K562 (cell line): Measurements from ENCODE around the gene ARV1. TPM values are rescaled to one million over a fixed set of nuclear protein-coding genes. Genes with fewer than 3 reads are reported as not detected.

Experiments
- BRF2 ChIP-seq: IDR thresholded peaks from 3 replicates; pipeline ENCODE4 v1.6.1; 2011; ENCODE audit warnings: borderline replicate concordance, mild to moderate bottlenecking; ENCODE audit not compliant: insufficient read length, insufficient read depth
- CBFA2T3 ChIP-seq: fragments of 450-650 bp; IDR thresholded peaks from 2 replicates; pipeline ENCODE4 v1.6.1; 2017
- ESRRA ChIP-seq: fragments of 450-650 bp; IDR thresholded peaks from 2 replicates; pipeline ENCODE4 v1.6.1; 2014; ENCODE audit warnings: low read depth, mild to moderate bottlenecking, moderate library complexity, borderline replicate concordance
- ESRRB ChIP-seq: fragments of 250-450 bp; sonication (Bioruptor Pico); IDR thresholded peaks from 2 replicates; pipeline ENCODE4 v1.5.0; 2020; ENCODE audit warnings: mild to moderate bottlenecking, moderate library complexity, borderline replicate concordance
- EZH2 ChIP-seq: IDR thresholded peaks from 2 replicates; pipeline ENCODE4 v1.6.1; 2012; ENCODE audit warnings: low read depth, mild to moderate bottlenecking, inconsistent platforms, low read length, borderline replicate concordance
- FUS ChIP-seq: fragments of 200-400 bp; formaldehyde crosslinking; optimal IDR thresholded peaks from 2 replicates; pipeline ENCODE3; 2017; ENCODE audit warnings: low read depth, low read length
- HDGF ChIP-seq: fragments of 450-650 bp; IDR thresholded peaks from 2 replicates; pipeline ENCODE4 v1.6.1; 2016
- KHSRP ChIP-seq: fragments of 450-650 bp; IDR thresholded peaks from 2 replicates; pipeline ENCODE4 v1.6.1; 2017
- MLLT1 ChIP-seq, 2 experiments: fragments of 450-650 bp; IDR thresholded peaks; 2 replicates each; pipeline ENCODE4 v1.6.1; 2016
- NEUROD1 ChIP-seq: fragments of 150-350 bp; IDR thresholded peaks from 2 replicates; pipeline ENCODE4 v1.6.1; 2014; ENCODE audit warnings: borderline replicate concordance, low read length, low read depth; ENCODE audit not compliant: partially characterized antibody
- NR3C1 ChIP-seq: sonication (generic); formaldehyde crosslinking; IDR thresholded peaks from 2 replicates; pipeline ENCODE4 v1.8.1; 2022; ENCODE audit warnings: missing genetic modification reagents
- PBX2 ChIP-seq, 2 experiments: IDR thresholded peaks in 1 of 2; conservative IDR thresholded peaks in 1 of 2; 2 replicates each; pipeline ENCODE4 v1.6.1; 2016; ENCODE audit warnings: low read depth in 2 of 2, mild to moderate bottlenecking in 1 of 2, missing compliant biosample characterization in 1 of 2, missing genetic modification characterization in 1 of 2, moderate library complexity in 1 of 2
- SLC30A9 ChIP-seq: fragments of 250-450 bp; sonication (Bioruptor Pico); IDR thresholded peaks from 2 replicates; pipeline ENCODE4 v1.8.0; 2022; ENCODE audit warnings: mild to moderate bottlenecking, moderate library complexity
- SMAD4 ChIP-seq: fragments of 250-450 bp; sonication (Bioruptor Pico); conservative IDR thresholded peaks from 2 replicates; pipeline ENCODE4 v1.8.0; 2021; ENCODE audit warnings: inconsistent platforms, mild to moderate bottlenecking, moderate library complexity
- SMARCB1 ChIP-seq: IDR thresholded peaks from 2 replicates; pipeline ENCODE4 v1.6.1; 2011; ENCODE audit warnings: improper control_type of control experiment, low read depth; ENCODE audit not compliant: insufficient read length
- SREBF1 ChIP-seq: fragments of 150-350 bp; IDR thresholded peaks from 2 replicates; pipeline ENCODE4 v1.6.1; 2014; ENCODE audit warnings: antibody characterized with exemption, low read depth, low read length, borderline replicate concordance
- SRSF7 ChIP-seq: fragments of 200-400 bp; formaldehyde crosslinking; optimal IDR thresholded peaks from 2 replicates; pipeline ENCODE3; 2017; ENCODE audit warnings: mild to moderate bottlenecking, low read depth, low read length
- TAF7 ChIP-seq: fragments of 450-650 bp; IDR thresholded peaks from 2 replicates; pipeline ENCODE4 v1.6.1; 2016; ENCODE audit warnings: missing genetic modification characterization, missing compliant biosample characterization
- TFE3 ChIP-seq: fragments of 450-650 bp; formaldehyde crosslinking; IDR thresholded peaks from 2 replicates; pipeline ENCODE4 v1.4.0; 2020; ENCODE audit warnings: mild to moderate bottlenecking, mixed read lengths
- ZBTB17 ChIP-seq: fragments of 450-650 bp; formaldehyde crosslinking; IDR thresholded peaks from 2 replicates; pipeline ENCODE4 v1.4.0; 2020; ENCODE audit warnings: mild to moderate bottlenecking
- ZFP36 ChIP-seq: fragments of 150-350 bp; IDR thresholded peaks from 2 replicates; pipeline ENCODE4 v1.6.1; 2018; ENCODE audit warnings: low read length, low read depth; ENCODE audit not compliant: partially characterized antibody
- ZNF121 ChIP-seq: sonication (generic); formaldehyde crosslinking; conservative IDR thresholded peaks from 2 replicates; pipeline ENCODE4 v1.8.0; 2022; ENCODE audit warnings: missing genetic modification reagents
- ZNF699 ChIP-seq: fragments of 250-450 bp; sonication (Bioruptor Pico); IDR thresholded peaks from 2 replicates; pipeline ENCODE4 v1.8.0; 2021; ENCODE audit warnings: mild to moderate bottlenecking, moderate library complexity; ENCODE audit not compliant: insufficient replicate concordance
- ZNF77 ChIP-seq: fragments of 250-450 bp; sonication (Bioruptor Pico); IDR thresholded peaks from 2 replicates; pipeline ENCODE4 v1.5.0; 2020
- polyA plus RNA-seq, 8 experiments: library from polyadenylated mRNA; depleted of rRNA in 4 of 8; stranded (reverse) in 5 of 8; unstranded in 3 of 8; fragments of >200 nt; fragmentation: Nextera tagmentation in 2 of 8; fragmentation: Illumina TruSeq in 1 of 8; extraction: Ambion mirVana in 2 of 8; extraction: Trizol in 1 of 8; gene quantifications; 2 replicates each; pipeline versions ENCODE4 v1.2.1 to v1.2.3, GENCODE V29; 2011 to 2014; ENCODE audit warnings: inconsistent platforms in 1 of 8, missing spikeins in 1 of 8
- total RNA-seq, 7 experiments: library from RNA; depleted of rRNA in 6 of 7; stranded (reverse); fragments of >200 nt in 6 of 7; fragmentation: Illumina TruSeq in 2 of 7; extraction: Trizol in 2 of 7; gene quantifications; 2 replicates each; pipeline versions ENCODE4 v1.2.1 to v1.2.3, GENCODE V29; 2011 to 2021; ENCODE audit warnings: low replicate concordance in 1 of 7

The ARV1 gene
- total and polyA plus RNA-seq, 9 of the 15 experiments (the other 6 are each of a cell fraction or from before 2014, with no cell fraction given): 54.8 to 139 (median 74.0) TPM

GRCh38 chr1:230985711-230986110 lies 6.8 kb downstream of the ARV1 start (continued):
- TF ChIP-seq ZNF699 (CRISPR knock-in tag) (no peak), ZNF121 (CRISPR knock-in tag) (peak; percentile 83), PBX2 (CRISPR knock-in tag; IDR thresholded peaks at IDR 0.05; ENCODE audit: low read depth) (no peak), PBX2 (tag; conservative IDR thresholded peaks at IDR 0.05; ENCODE audit: low read depth) (no peak), SMAD4 (CRISPR knock-in tag) (no peak), EZH2 (no peak), SREBF1 (no peak), KHSRP (no peak), TAF7 (tag) (no peak), NEUROD1 (no peak), MLLT1 (IDR thresholded peaks at IDR 0.05) (peak in 1 of 2 experiments; percentile 38; a peak in 1 of 4 replicates), TFE3 (CRISPR knock-in tag) (no peak), ZBTB17 (CRISPR knock-in tag) (no peak), BRF2 (no peak), FUS (no peak), SRSF7 (no peak), ESRRB (CRISPR knock-in tag) (no peak), SLC30A9 (CRISPR knock-in tag) (no peak), ZNF77 (CRISPR knock-in tag) (no peak), HDGF (no peak), ESRRA (no peak), ZFP36 (no peak), CBFA2T3 (no peak), NR3C1 (CRISPR knock-in tag) (no peak), SMARCB1 (no peak)
